ENCODE measurements around the gene METTL16. TPM values are rescaled to one million over a fixed set of nuclear protein-coding genes. Genes with fewer than 3 reads are reported as not detected.
A peak's percentile ranks its signal among the peaks of the same experiment; 100 is the strongest.

Gene METTL16
- total and polyA plus RNA-seq, 2 of the 4 experiments (the other 2 are of a cell fraction) = 11.8 to 15.4 TPM

GRCh38 chr17:2398182-2398581 lies 113.5 kb downstream of the METTL16 start:
- no peaks in the 10 kb centered on the region for H3K27me3 ChIP-seq (ENCODE audit: control insufficient read depth, insufficient read depth, low read length)
- CTCF ChIA-PET = interaction anchor here (1.6 kb wide), 1 partner anchor 16 kb away, joined by 3 read pairs; no protein-coding TSS in a partner anchor
- no peak overlapping the region; the same call in 1 of the 2 replicates for H4K5ac ChIP-seq (ENCODE audit: low read depth, low read length)
- peak overlapping the region; percentile 88 for H2BK120ac ChIP-seq (ENCODE audit: low read depth, low read length)
- peak overlapping the region; percentile 100 for H2AK5ac ChIP-seq (ENCODE audit: low read depth, low read length)
- no peaks in the 10 kb centered on the region for H3K9me3 ChIP-seq (ENCODE audit: control insufficient read depth, insufficient read depth, low read length)
- DNase-seq = no peak
- H3K4me2 ChIP-seq (ENCODE audit: low read depth, low read length) = peak overlapping the region; percentile 90; the same call in 1 of the 2 replicates
- peak overlapping the region; percentile 96; the same call in 1 of the 2 replicates for H3K14ac ChIP-seq (replicated peaks; ENCODE audit: low read depth, low read length)
- H3K18ac ChIP-seq (ENCODE audit: low read depth, low read length) = no peak overlapping the region
- peak overlapping the region; percentile 94 for H2BK5ac ChIP-seq (ENCODE audit: low read depth, low read length, poor library complexity, severe bottlenecking)
- H2BK15ac ChIP-seq (ENCODE audit: low read depth, low read length) = peak overlapping the region; percentile 100; the same call in 2 of the 3 replicates
- ATAC-seq (ENCODE audit: low read depth) = no peak
- peaks cover 23% of the 10 kb centered on the region for H3K9me1 ChIP-seq (ENCODE audit: insufficient read depth, low read length)
- peaks cover 27% of the 10 kb centered on the region for H4K20me1 ChIP-seq (ENCODE audit: insufficient read depth, low read length)
- peak overlapping the region; percentile 53 for H2AFZ ChIP-seq (replicated peaks; ENCODE audit: low read length, poor library complexity)
- POLR2A ChIA-PET (ENCODE audit: unreplicated experiment) = no interaction called here
- no peak for TF ChIP-seq MAZ (IDR thresholded peaks at IDR 0.05; ENCODE audit: borderline replicate concordance, low read depth, low read length)
- no peak for TF ChIP-seq NFE2L2 (IDR thresholded peaks at IDR 0.05; ENCODE audit: low read depth, low read length)
- TF ChIP-seq ELK1 (IDR thresholded peaks at IDR 0.05; ENCODE audit: borderline replicate concordance, low read depth, low read length) = no peak
- TF ChIP-seq MAFK (IDR thresholded peaks at IDR 0.05; ENCODE audit: low read depth, low read length) = no peak
- TF ChIP-seq CEBPB (IDR thresholded peaks at IDR 0.05; ENCODE audit: low read depth, low read length) = no peak
- TF ChIP-seq CTCF (conservative IDR thresholded peaks at IDR 0.05; ENCODE audit: low read depth, low read length) = no peak
- no peak for TF ChIP-seq RAD21 (IDR thresholded peaks at IDR 0.05; ENCODE audit: low read length)
- no peak for TF ChIP-seq RCOR1 (IDR thresholded peaks at IDR 0.05; ENCODE audit: insufficient replicate concordance, low read length)
- TF ChIP-seq RFX5 (IDR thresholded peaks at IDR 0.05; ENCODE audit: low read depth, low read length) = no peak
- no peak for TF ChIP-seq USF2 (IDR thresholded peaks at IDR 0.05; ENCODE audit: low read depth, low read length)
- TF ChIP-seq FOS (IDR thresholded peaks at IDR 0.05; ENCODE audit: low read depth, low read length) = no peak
- TF ChIP-seq BHLHE40 (IDR thresholded peaks at IDR 0.05; ENCODE audit: low read depth, low read length) = no peak
- TF ChIP-seq SMC3 (IDR thresholded peaks at IDR 0.05; ENCODE audit: low read depth, low read length) = no peak
- no peak for TF ChIP-seq CHD1 (IDR thresholded peaks at IDR 0.05; ENCODE audit: low read depth, low read length)
- no peak for TF ChIP-seq MXI1 (IDR thresholded peaks at IDR 0.05; ENCODE audit: borderline replicate concordance, low read depth, low read length)
- no peak for TF ChIP-seq POLR2A (IDR thresholded peaks at IDR 0.05; ENCODE audit: low read depth, low read length)
- in situ Hi-C loops (cut with MboI; ENCODE audit: low sequenced_read_pairs) = no loop called here
- H4K8ac ChIP-seq (ENCODE audit: low read depth in 2 of 2, low read length in 2 of 2) = peak overlapping the region; percentile 95 to 98
- H3K36me3 ChIP-seq (ENCODE audit: control insufficient read depth, insufficient read depth, low read length) = no peaks in the 10 kb centered on the region
- no peak overlapping the region for H3K56ac ChIP-seq (ENCODE audit: extremely low read depth, insufficient read depth, low read length)
- H3K4me3 ChIP-seq (ENCODE audit: insufficient read depth, low read depth, low read length) = no peak overlapping the region
- 70% methylated on average over 3 of the region's 10 CpGs; no CpG with 5 or more reads in 1 of the 2 experiments for WGBS, 2 experiments (ENCODE audit: extremely low coverage in 2 of 2, insufficient read length in 1 of 2)
- 0 out of 2 replicates have a peak overlapping the region, but pooled peaks have one; percentile 68 for H3K9ac ChIP-seq (ENCODE audit: low read depth, low read length)
- H3K23ac ChIP-seq (ENCODE audit: low read depth, low read length) = peak overlapping the region; percentile 96
- dilution Hi-C loops (cut with HindIII; ENCODE audit: low sequenced_read_pairs, unreplicated experiment) = no loop called here
- H3K79me1 ChIP-seq (ENCODE audit: low read depth in 1 of 2, low read length in 2 of 2) = peaks cover 17 to 63% of the 10 kb centered on the region in 2 experiments; a peak in 3 of 4 replicates
- H4K91ac ChIP-seq (ENCODE audit: insufficient read depth, low read depth, low read length) = peak overlapping the region; percentile 93
- H2AK9ac ChIP-seq (replicated peaks; ENCODE audit: low read depth, low read length, poor library complexity) = peak overlapping the region; percentile 59
- intact Hi-C loops (cut with micrococcal nuclease) = no loop called here
- H3K4ac ChIP-seq (ENCODE audit: low read depth, low read length) = peak overlapping the region; percentile 99
- no TSS peak for BruUV-seq (replicated peaks)
- peak overlapping the region; percentile 84 for H3K27ac ChIP-seq (ENCODE audit: insufficient read depth, low read length)
- H3K4me1 ChIP-seq (ENCODE audit: control insufficient read depth, insufficient read depth, low read length) = peaks cover 40% of the 10 kb centered on the region
- H2BK20ac ChIP-seq (ENCODE audit: low read depth, low read length) = peak overlapping the region; percentile 85; the same call in 1 of the 2 replicates
